GM23338 (cell line): Measurements from ENCODE around the gene IL36A. TPM values are rescaled to one million over a fixed set of nuclear protein-coding genes. Genes with fewer than 3 reads are reported as not detected.

Experiments used
- ATAC-seq: fragments of 200-7000 bp; cut with Tn5 transposase; 3 replicates; pipeline ENCODE4 v1.9.1; 2020
- DNase-seq: peaks from one replicate; pipeline ENCODE4 v3.0.0-alpha.2; 2015; ENCODE audit warnings: low spot score
- H2AFZ ChIP-seq: fragments of 200-600 bp; sonication (generic); 2 replicates; pipeline ENCODE4 v1.8.0; 2016; ENCODE audit warnings: antibody characterized with exemption, mild to moderate bottlenecking, moderate library complexity
- H3F3A ChIP-seq: fragments of 200-600 bp; sonication (generic); replicated peaks from 2 replicates; pipeline ENCODE4 v1.8.0; 2017; ENCODE audit warnings: antibody characterized with exemption, mixed run types, low read depth
- H3K27ac ChIP-seq: fragments of 200-600 bp; sonication (generic); 2 replicates; pipeline ENCODE4 v1.6.1; 2016; ENCODE audit warnings: low read depth
- H3K27me3 ChIP-seq: fragments of 200-600 bp; sonication (generic); 2 replicates; pipeline ENCODE4 v1.8.0; 2016; ENCODE audit warnings: mild to moderate bottlenecking, mixed run types, moderate library complexity; ENCODE audit not compliant: insufficient read depth
- H3K36me3 ChIP-seq: fragments of 200-600 bp; sonication (generic); 2 replicates; pipeline ENCODE4 v1.8.0; 2016; ENCODE audit warnings: mild to moderate bottlenecking; ENCODE audit not compliant: insufficient read depth
- H3K4me1 ChIP-seq: fragments of 200-600 bp; sonication (generic); 2 replicates; pipeline ENCODE4 v1.8.0; 2016; ENCODE audit warnings: mild to moderate bottlenecking, moderate library complexity; ENCODE audit not compliant: insufficient read depth
- H3K4me2 ChIP-seq: fragments of 200-600 bp; sonication (generic); 2 replicates; pipeline ENCODE4 v1.7.1; 2017; ENCODE audit warnings: mixed run types
- H3K4me3 ChIP-seq: fragments of 200-600 bp; sonication (generic); 2 replicates; pipeline ENCODE4 v1.6.1; 2016; ENCODE audit warnings: mixed run types
- H3K79me2 ChIP-seq: fragments of 200-600 bp; sonication (generic); replicated peaks from 2 replicates; pipeline ENCODE4 v1.8.0; 2017; ENCODE audit warnings: mild to moderate bottlenecking; ENCODE audit not compliant: insufficient read depth
- H3K9me2 ChIP-seq: fragments of 200-600 bp; sonication (generic); 2 replicates; pipeline ENCODE4 v1.8.0; 2017; ENCODE audit not compliant: insufficient read depth
- H4K20me1 ChIP-seq: fragments of 200-600 bp; sonication (generic); replicated peaks from 2 replicates; pipeline ENCODE4 v1.8.0; 2017; ENCODE audit warnings: mild to moderate bottlenecking; ENCODE audit not compliant: insufficient read depth
- H3K27ac Mint-ChIP-seq: 2 replicates; pipeline ENCODE4 v1.8.0; 2020; ENCODE audit warnings: inconsistent platforms, mild to moderate bottlenecking, moderate library complexity, mixed read lengths
- H3K27me3 Mint-ChIP-seq: 3 replicates; pipeline ENCODE4 v1.8.0; 2022; ENCODE audit warnings: low read depth, mild to moderate bottlenecking, moderate library complexity, mixed read lengths, inconsistent platforms; ENCODE audit not compliant: insufficient read depth, poor library complexity
- H3K36me3 Mint-ChIP-seq: 3 replicates; pipeline ENCODE4 v1.8.0; 2021; ENCODE audit warnings: low read depth, mild to moderate bottlenecking, inconsistent platforms, moderate library complexity, mixed read lengths
- H3K4me1 Mint-ChIP-seq: 3 replicates; pipeline ENCODE4 v1.8.0; 2020; ENCODE audit warnings: mild to moderate bottlenecking, inconsistent platforms, mixed read lengths
- H3K4me3 Mint-ChIP-seq: 3 replicates; pipeline ENCODE4 v1.8.0; 2021; ENCODE audit warnings: moderate library complexity, mild to moderate bottlenecking, inconsistent platforms, mixed read lengths
- H3K9me3 Mint-ChIP-seq: 3 replicates; pipeline ENCODE4 v1.8.0; 2020; ENCODE audit warnings: moderate library complexity, mild to moderate bottlenecking, inconsistent platforms, mixed read lengths
- EZH2phosphoT487 ChIP-seq: fragments of 200-600 bp; sonication (generic); IDR thresholded peaks from one replicate; pipeline ENCODE4 v1.8.1; 2018; ENCODE audit warnings: antibody characterized with exemption; ENCODE audit not compliant: unreplicated experiment
- JUNB ChIP-seq: IDR thresholded peaks from one replicate; pipeline ENCODE4 v1.6.1; 2016; ENCODE audit warnings: antibody characterized with exemption; ENCODE audit not compliant: unreplicated experiment
- POLR2AphosphoS5 ChIP-seq: IDR thresholded peaks from 2 replicates; pipeline ENCODE4 v1.6.1; 2016; ENCODE audit warnings: antibody characterized with exemption, low read depth
- polyA plus RNA-seq: library from polyadenylated mRNA; unstranded; fragments of >200 nt; fragmentation: Nextera tagmentation; extraction: Ambion mirVana; gene quantifications from 2 replicates; pipeline ENCODE4 v1.2.1, GENCODE V29; 2016
- small RNA-seq: library from RNA; depleted of rRNA; stranded (forward); fragments of <200 nt; gene quantifications from one replicate; pipeline ENCODE3, GENCODE V24; 2014; ENCODE audit warnings: low replicate concordance
- total RNA-seq: library from RNA; depleted of rRNA; stranded (reverse); fragments of >200 nt; shearing (Covaris generic); gene quantifications from 2 replicates; pipeline ENCODE4 v1.2.3, GENCODE V29; 2014; rRNA removed
- TF ChIP-seq, protein P1 (sequence below), 2 experiments: fragments of 200-600 bp in 1 of 2; sonication (generic) in 1 of 2; conservative IDR thresholded peaks; 2 replicates each; pipeline versions ENCODE4 v1.5.1 to v1.6.1; 2016 to 2017; ENCODE audit warnings: antibody characterized with exemption in 2 of 2, low read depth in 2 of 2, mild to moderate bottlenecking in 2 of 2, moderate library complexity in 1 of 2

The IL36A gene
- total and polyA plus RNA-seq, 2 experiments from 2014 or later: not detected

DNA sequence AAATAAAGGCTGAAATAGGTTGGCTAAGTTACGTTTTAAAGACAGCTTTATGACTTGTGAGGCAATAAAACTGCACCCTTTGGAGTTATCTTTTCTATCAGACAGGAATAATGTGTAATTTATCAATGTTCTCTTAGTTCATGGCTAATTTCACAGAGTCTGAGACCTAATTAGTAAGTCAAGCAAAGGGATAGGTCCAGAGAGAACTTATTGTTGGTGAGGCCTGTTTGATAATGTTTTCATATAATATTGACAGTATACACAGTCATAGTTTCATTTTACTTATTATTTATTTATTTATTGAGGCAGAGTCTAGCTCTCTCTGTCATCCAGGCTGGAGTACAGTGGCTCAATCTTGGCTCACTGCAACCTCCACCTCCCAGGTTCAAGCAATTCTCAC is 51.9 kb downstream of the IL36A start:
- Histone ChIP-seq H3K9me2 (no peaks in the 10 kb centered on the region), H3K4me2 (no peak overlapping the region), H3K4me1 (no peaks in the 10 kb centered on the region), H3K27me3 (no peaks in the 10 kb centered on the region), H4K20me1 (no peaks in the 10 kb centered on the region), H3K4me3 (no peak overlapping the region), H3F3A (no peaks in the 10 kb centered on the region), H2AFZ (no peak overlapping the region), H3K36me3 (no peaks in the 10 kb centered on the region), H3K27ac (no peak overlapping the region), H3K79me2 (no peaks in the 10 kb centered on the region)
- H3K4me1 Mint-ChIP-seq: peaks cover 6% of the 10 kb centered on the region; the same call in 1 of the 3 replicates
- ATAC-seq: no peak
- H3K36me3 Mint-ChIP-seq: peaks cover 12% of the 10 kb centered on the region
- TF ChIP-seq EZH2phosphoT487: no peak
- TF ChIP-seq, protein P1, sequence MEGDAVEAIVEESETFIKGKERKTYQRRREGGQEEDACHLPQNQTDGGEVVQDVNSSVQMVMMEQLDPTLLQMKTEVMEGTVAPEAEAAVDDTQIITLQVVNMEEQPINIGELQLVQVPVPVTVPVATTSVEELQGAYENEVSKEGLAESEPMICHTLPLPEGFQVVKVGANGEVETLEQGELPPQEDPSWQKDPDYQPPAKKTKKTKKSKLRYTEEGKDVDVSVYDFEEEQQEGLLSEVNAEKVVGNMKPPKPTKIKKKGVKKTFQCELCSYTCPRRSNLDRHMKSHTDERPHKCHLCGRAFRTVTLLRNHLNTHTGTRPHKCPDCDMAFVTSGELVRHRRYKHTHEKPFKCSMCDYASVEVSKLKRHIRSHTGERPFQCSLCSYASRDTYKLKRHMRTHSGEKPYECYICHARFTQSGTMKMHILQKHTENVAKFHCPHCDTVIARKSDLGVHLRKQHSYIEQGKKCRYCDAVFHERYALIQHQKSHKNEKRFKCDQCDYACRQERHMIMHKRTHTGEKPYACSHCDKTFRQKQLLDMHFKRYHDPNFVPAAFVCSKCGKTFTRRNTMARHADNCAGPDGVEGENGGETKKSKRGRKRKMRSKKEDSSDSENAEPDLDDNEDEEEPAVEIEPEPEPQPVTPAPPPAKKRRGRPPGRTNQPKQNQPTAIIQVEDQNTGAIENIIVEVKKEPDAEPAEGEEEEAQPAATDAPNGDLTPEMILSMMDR (conservative IDR thresholded peaks at IDR 0.05; ENCODE audit: low read depth in 2 of 2): no peak
- TF ChIP-seq POLR2AphosphoS5: no peak
- no peak for TF ChIP-seq JUNB
- no peak for DNase-seq
- H3K27me3 Mint-ChIP-seq: peaks cover 5% of the 10 kb centered on the region
- H3K27ac Mint-ChIP-seq: no peak overlapping the region
- H3K9me3 Mint-ChIP-seq: peaks cover 49% of the 10 kb centered on the region
- H3K4me3 Mint-ChIP-seq: no peak overlapping the region

Small RNA genes within 50 kb of the gene (small RNA-seq; reads per million reads assigned to genes)
- gene HMGN2P23: not detected

Other genes starting within 250 kb of the IL36A start
- gene CKAP2L, start 240.8 kb upstream of the IL36A start, total RNA-seq: 15.1 and 16.2 TPM in 2 replicates
- gene CKAP2L, start 240.8 kb upstream of the IL36A start, polyA plus RNA-seq: 28.6 and 30.2 TPM in 2 replicates
- 0.19 and 0.73 TPM in 2 replicates for gene IL1A, start 221.0 kb upstream of the IL36A start, total RNA-seq
- 0.47 and 0.65 TPM in 2 replicates for gene IL1A, start 221.0 kb upstream of the IL36A start, polyA plus RNA-seq
- gene IL1B, start 168.7 kb upstream of the IL36A start, total RNA-seq: not detected in 2 replicates
- 0.14 TPM in 1 of 2 replicates, not detected in the other for gene IL1B, start 168.7 kb upstream of the IL36A start, polyA plus RNA-seq
- not detected in 2 replicates for gene IL37, start 94.3 kb upstream of the IL36A start, total RNA-seq
- not detected in 2 replicates for gene IL37, start 94.3 kb upstream of the IL36A start, polyA plus RNA-seq
- 0.70 TPM in 1 of 2 replicates, not detected in the other for gene IL36G, start 27.5 kb upstream of the IL36A start, total RNA-seq
- gene IL36G, start 27.5 kb upstream of the IL36A start, polyA plus RNA-seq: not detected in 2 replicates
- not detected in 2 replicates for gene IL36B, start 47.4 kb downstream of the IL36A start, total RNA-seq
- not detected in 2 replicates for gene IL36B, start 47.4 kb downstream of the IL36A start, polyA plus RNA-seq
- gene IL36RN, start 53.7 kb downstream of the IL36A start, total RNA-seq: not detected in 2 replicates
- gene IL36RN, start 53.7 kb downstream of the IL36A start, polyA plus RNA-seq: not detected in 2 replicates
- gene IL1F10, start 62.5 kb downstream of the IL36A start, total RNA-seq: not detected in 2 replicates
- gene IL1F10, start 62.5 kb downstream of the IL36A start, polyA plus RNA-seq: not detected in 2 replicates
- gene IL1RN, start 122.1 kb downstream of the IL36A start, total RNA-seq: not detected in 2 replicates
- not detected in 2 replicates for gene IL1RN, start 122.1 kb downstream of the IL36A start, polyA plus RNA-seq
- gene PSD4, start 168.5 kb downstream of the IL36A start, total RNA-seq: 0.66 and 1.1 TPM in 2 replicates
- 0.06 and 0.19 TPM in 2 replicates for gene PSD4, start 168.5 kb downstream of the IL36A start, polyA plus RNA-seq